Measurements from ENCODE around the gene HSFX1.
"Not testable (repeated sequence)": the region's sequence is repeated elsewhere in the genome, so short reads cannot be mapped to it uniquely, and the experiment has no call there.

HSFX1 gene

GRCh38 chrX:149762696-149763614 lies 10.9 kb upstream of the HSFX1 start:
- no peaks in the 10 kb centered on the region for H4K20me1 ChIP-seq (ENCODE audit: insufficient read depth, low read length)
- no peak overlapping the region for H3K4me2 ChIP-seq (ENCODE audit: low read length)
- no peaks in the 10 kb centered on the region for H3K36me3 ChIP-seq (replicated peaks; ENCODE audit: low read depth, low read length)
- H3K27me3 ChIP-seq (ENCODE audit: low read depth, low read length) = no peaks in the 10 kb centered on the region
- H3K79me2 ChIP-seq (ENCODE audit: low read length) = no peaks in the 10 kb centered on the region
- H3K27ac ChIP-seq (ENCODE audit: low read length) = no peak overlapping the region
- no peak overlapping the region for H3K9ac ChIP-seq (ENCODE audit: low read length)
- H3K9me3 ChIP-seq (ENCODE audit: insufficient read depth, low read length) = no peaks in the 10 kb centered on the region
- H3K4me3 ChIP-seq (ENCODE audit: low read length) = no peak overlapping the region
- no peak overlapping the region for H2AFZ ChIP-seq (ENCODE audit: low read depth, low read length)
- H3K4me1 ChIP-seq (ENCODE audit: low read length) = no peaks in the 10 kb centered on the region
- no peak for TF ChIP-seq EZH2phosphoT487 (IDR thresholded peaks at IDR 0.05; ENCODE audit: low read depth)
- TF ChIP-seq CTCF (IDR thresholded peaks at IDR 0.05; ENCODE audit: low read depth, low read length) = no peak

DNA sequence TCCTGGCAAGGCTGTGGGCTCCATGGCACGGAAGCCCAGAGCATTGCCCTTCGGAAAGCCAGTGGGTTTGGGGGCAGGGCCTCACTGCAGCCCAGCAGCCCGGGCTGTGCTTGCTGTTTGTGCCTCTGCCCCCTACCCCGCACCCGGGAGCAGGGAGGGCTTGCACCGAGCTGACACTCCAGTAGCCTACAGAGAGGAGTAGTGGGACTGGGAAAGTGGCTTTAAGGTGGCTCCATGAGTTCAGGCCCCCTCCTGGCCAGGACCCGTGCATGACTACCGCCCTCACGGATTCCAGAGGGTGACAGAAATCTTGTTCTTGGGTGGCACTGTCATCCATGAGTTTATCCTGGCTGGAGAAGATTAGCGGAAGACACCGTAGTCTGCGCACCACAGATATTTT lies 3.5 kb upstream of the HSFX1 start:
- H3K4me2 ChIP-seq (ENCODE audit: low read length); H4K20me1 ChIP-seq (ENCODE audit: insufficient read depth, low read length); H3K27ac ChIP-seq (ENCODE audit: low read length); H3K4me1 ChIP-seq (ENCODE audit: low read length); H2AFZ ChIP-seq (ENCODE audit: low read depth, low read length); H3K27me3 ChIP-seq (ENCODE audit: low read depth, low read length); H3K9ac ChIP-seq (ENCODE audit: low read length); H3K36me3 ChIP-seq (replicated peaks; ENCODE audit: low read depth, low read length); H3K79me2 ChIP-seq (ENCODE audit: low read length); H3K9me3 ChIP-seq (ENCODE audit: insufficient read depth, low read length); H3K4me3 ChIP-seq (ENCODE audit: low read length): not testable (repeated sequence)

DNA sequence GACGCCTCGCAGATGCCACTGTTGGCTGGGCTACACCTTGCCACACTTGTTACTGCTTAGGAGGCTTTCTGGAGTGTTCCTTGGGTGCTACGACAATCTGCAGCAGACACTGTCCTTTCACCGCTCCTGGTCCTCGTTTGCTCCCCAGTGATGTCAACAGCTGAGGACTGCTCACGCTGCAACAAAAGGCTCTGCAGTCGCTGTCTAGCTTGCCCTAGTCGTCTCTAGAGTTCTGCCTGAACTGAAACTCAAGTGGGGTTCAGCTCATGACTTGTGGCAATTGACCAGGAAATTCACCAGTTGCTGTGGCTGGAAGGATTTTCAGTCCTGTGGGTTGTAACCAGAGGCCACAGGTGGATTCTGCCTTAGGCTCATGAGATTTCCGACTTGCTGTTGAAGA lies 842 bp upstream of the HSFX1 start:
- H3K9me3 ChIP-seq (ENCODE audit: insufficient read depth, low read length); H3K4me2 ChIP-seq (ENCODE audit: low read length); H3K4me1 ChIP-seq (ENCODE audit: low read length); H3K79me2 ChIP-seq (ENCODE audit: low read length); H4K20me1 ChIP-seq (ENCODE audit: insufficient read depth, low read length); H2AFZ ChIP-seq (ENCODE audit: low read depth, low read length); H3K9ac ChIP-seq (ENCODE audit: low read length); H3K27ac ChIP-seq (ENCODE audit: low read length); H3K27me3 ChIP-seq (ENCODE audit: low read depth, low read length); H3K36me3 ChIP-seq (replicated peaks; ENCODE audit: low read depth, low read length); H3K4me3 ChIP-seq (ENCODE audit: low read length): not testable (repeated sequence)

DNA sequence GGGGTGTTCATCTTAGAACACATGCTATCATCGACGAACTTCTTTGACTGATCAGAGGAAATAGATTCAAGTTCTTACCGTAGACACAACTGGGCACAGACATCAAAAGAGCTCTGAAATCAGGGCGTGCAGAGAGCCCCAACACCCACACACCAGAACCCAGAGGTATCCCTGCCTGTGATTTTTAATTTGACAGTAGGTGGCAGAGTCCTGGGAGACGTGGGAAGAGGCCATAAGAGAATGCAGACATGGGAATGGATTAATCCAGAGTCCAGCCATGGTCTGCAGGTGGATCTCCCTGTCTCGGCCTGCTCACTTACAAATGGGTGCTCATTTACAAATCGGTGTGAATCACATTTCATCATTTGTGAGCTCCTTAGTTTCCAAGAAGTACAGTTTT lies 4.1 kb downstream of the HSFX1 start:
- H4K20me1 ChIP-seq (ENCODE audit: insufficient read depth, low read length); H3K27ac ChIP-seq (ENCODE audit: low read length); H3K4me3 ChIP-seq (ENCODE audit: low read length); H2AFZ ChIP-seq (ENCODE audit: low read depth, low read length); H3K79me2 ChIP-seq (ENCODE audit: low read length); H3K9me3 ChIP-seq (ENCODE audit: insufficient read depth, low read length); H3K9ac ChIP-seq (ENCODE audit: low read length); H3K4me2 ChIP-seq (ENCODE audit: low read length); H3K4me1 ChIP-seq (ENCODE audit: low read length); H3K36me3 ChIP-seq (replicated peaks; ENCODE audit: low read depth, low read length); H3K27me3 ChIP-seq (ENCODE audit: low read depth, low read length): not testable (repeated sequence)

- H3K9me3 ChIP-seq (ENCODE audit: insufficient read depth, low read length); H3K79me2 ChIP-seq (ENCODE audit: low read length); H3K27ac ChIP-seq (ENCODE audit: low read length); H2AFZ ChIP-seq (ENCODE audit: low read depth, low read length); H4K20me1 ChIP-seq (ENCODE audit: insufficient read depth, low read length); H3K27me3 ChIP-seq (ENCODE audit: low read depth, low read length); H3K4me2 ChIP-seq (ENCODE audit: low read length); H3K9ac ChIP-seq (ENCODE audit: low read length); H3K4me3 ChIP-seq (ENCODE audit: low read length); H3K36me3 ChIP-seq (replicated peaks; ENCODE audit: low read depth, low read length); H3K4me1 ChIP-seq (ENCODE audit: low read length): not testable (repeated sequence)
Observed at GRCh38 chrX:149781727-149782126, 7.9 kb downstream of the HSFX1 start, which contains the start of gene MAGEA9. TSS of gene MAGEA9 (plus strand) at chrX:149781930. CDS start at chrX:149786211, 4,281 bp downstream.

- H3K4me2 ChIP-seq (ENCODE audit: low read length); H3K9ac ChIP-seq (ENCODE audit: low read length); H4K20me1 ChIP-seq (ENCODE audit: insufficient read depth, low read length); H3K27ac ChIP-seq (ENCODE audit: low read length); H3K79me2 ChIP-seq (ENCODE audit: low read length); H3K36me3 ChIP-seq (replicated peaks; ENCODE audit: low read depth, low read length); H3K4me3 ChIP-seq (ENCODE audit: low read length); H3K9me3 ChIP-seq (ENCODE audit: insufficient read depth, low read length); H2AFZ ChIP-seq (ENCODE audit: low read depth, low read length); H3K27me3 ChIP-seq (ENCODE audit: low read depth, low read length): not testable (repeated sequence)
- H3K4me1 ChIP-seq (ENCODE audit: low read length) = peaks cover 25% of the 10 kb centered on the region
Observed at GRCh38 chrX:149795531-149795930, 21.7 kb downstream of the HSFX1 start.

Measured in OCI-LY3 (cell line).